IMR-90 (cell line): ENCODE results near the gene SLC24A2. TPM values are rescaled to one million over a fixed set of nuclear protein-coding genes. Genes with fewer than 3 reads are reported as not detected.

Experiments
- ATAC-seq: fragments of 200-7000 bp; cut with Tn5 transposase; 2 replicates; pipeline ENCODE4 v1.9.1; 2020; ENCODE audit warnings: low read depth, mild to moderate bottlenecking, moderate library complexity
- BruUV-seq: library from RNA; stranded (reverse); fragments of 400-500 nt; replicated peaks from 2 replicates; lab custom pipeline; 2021; lab: Mats Ljungman, UMichigan
- CTCF ChIA-PET: fragments of 300-600 bp; formaldehyde crosslinking; extraction: SDS; loops from one replicate; lab custom pipeline; 2021; ENCODE audit warnings: antibody characterized with exemption; lab: Yijun Ruan, JAX
- POLR2A ChIA-PET: fragments of 300-600 bp; sonication (Branson Sonifier 250); formaldehyde crosslinking; loops from one replicate; lab custom pipeline; 2022; ENCODE audit warnings: antibody characterized with exemption; ENCODE audit not compliant: unreplicated experiment; lab: Charles Lee
- DNase-seq: peaks from one replicate; pipeline ENCODE4 v3.0.0; 2013
- H2AFZ ChIP-seq: replicated peaks from 2 replicates; pipeline ENCODE3; 2013; ENCODE audit warnings: low read length, mild to moderate bottlenecking; ENCODE audit not compliant: poor library complexity
- H2AK5ac ChIP-seq: 2 replicates; pipeline ENCODE4 v1.6.1; 2013; ENCODE audit warnings: low read depth, low read length, inconsistent platforms
- H2AK9ac ChIP-seq: replicated peaks from 2 replicates; pipeline ENCODE3; 2013; ENCODE audit warnings: mild to moderate bottlenecking, low read depth, low read length, moderate library complexity; ENCODE audit not compliant: poor library complexity
- H2BK120ac ChIP-seq: 2 replicates; pipeline ENCODE4 v1.6.1; 2013; ENCODE audit warnings: low read depth, low read length, inconsistent platforms
- H2BK15ac ChIP-seq: 3 replicates; pipeline ENCODE4 v1.6.1; 2013; ENCODE audit warnings: low read depth, low read length, inconsistent platforms
- H2BK20ac ChIP-seq: 2 replicates; pipeline ENCODE4 v1.6.1; 2013; ENCODE audit warnings: low read depth, mild to moderate bottlenecking, inconsistent platforms, low read length, moderate library complexity
- H2BK5ac ChIP-seq: 2 replicates; pipeline ENCODE4 v1.6.1; 2013; ENCODE audit warnings: mild to moderate bottlenecking, low read depth, low read length, inconsistent platforms; ENCODE audit not compliant: poor library complexity, severe bottlenecking
- H3K14ac ChIP-seq: replicated peaks from 2 replicates; pipeline ENCODE4 v1.6.1; 2013; ENCODE audit warnings: low read depth, low read length, inconsistent platforms
- H3K18ac ChIP-seq: 2 replicates; pipeline ENCODE4 v1.6.1; 2013; ENCODE audit warnings: low read depth, low read length, control low read depth
- H3K23ac ChIP-seq: 2 replicates; pipeline ENCODE4 v1.6.1; 2013; ENCODE audit warnings: low read depth, low read length, inconsistent platforms
- H3K27ac ChIP-seq: 2 replicates; pipeline ENCODE4 v1.5.1; 2013; ENCODE audit warnings: mild to moderate bottlenecking, control low read depth, low read length; ENCODE audit not compliant: insufficient read depth
- H3K27me3 ChIP-seq: 2 replicates; pipeline ENCODE4 v1.6.1; 2013; ENCODE audit warnings: low read length; ENCODE audit not compliant: control insufficient read depth, insufficient read depth
- H3K36me3 ChIP-seq: 2 replicates; pipeline ENCODE4 v1.6.1; 2013; ENCODE audit warnings: low read length, mixed read lengths; ENCODE audit not compliant: control insufficient read depth, insufficient read depth
- H3K4ac ChIP-seq: 2 replicates; pipeline ENCODE4 v1.6.1; 2013; ENCODE audit warnings: low read depth, low read length, inconsistent platforms
- H3K4me1 ChIP-seq: 2 replicates; pipeline ENCODE4 v1.6.1; 2013; ENCODE audit warnings: low read length, mixed read lengths; ENCODE audit not compliant: control insufficient read depth, insufficient read depth
- H3K4me2 ChIP-seq: 2 replicates; pipeline ENCODE4 v1.6.1; 2013; ENCODE audit warnings: low read depth, mild to moderate bottlenecking, control low read depth, low read length, moderate library complexity
- H3K4me3 ChIP-seq: 2 replicates; pipeline ENCODE4 v1.5.1; 2013; ENCODE audit warnings: low read depth, mild to moderate bottlenecking, control low read depth, low read length, moderate library complexity; ENCODE audit not compliant: insufficient read depth
- H3K56ac ChIP-seq: 2 replicates; pipeline ENCODE4 v1.6.1; 2013; ENCODE audit warnings: low read length, inconsistent platforms; ENCODE audit not compliant: insufficient read depth; ENCODE audit errors: extremely low read depth
- H3K79me1 ChIP-seq, 2 experiments: 2 replicates each; pipeline ENCODE4 v1.6.1; 2013; ENCODE audit warnings: low read length in 2 of 2, inconsistent platforms in 1 of 2, low read depth in 1 of 2
- H3K9ac ChIP-seq: 2 replicates; pipeline ENCODE4 v1.6.1; 2013; ENCODE audit warnings: low read depth, low read length, control low read depth
- H3K9me1 ChIP-seq: 2 replicates; pipeline ENCODE4 v1.6.1; 2013; ENCODE audit warnings: low read length, inconsistent platforms; ENCODE audit not compliant: insufficient read depth
- H3K9me3 ChIP-seq: 2 replicates; pipeline ENCODE4 v1.6.1; 2013; ENCODE audit warnings: low read length; ENCODE audit not compliant: control insufficient read depth, insufficient read depth
- H4K20me1 ChIP-seq: 2 replicates; pipeline ENCODE4 v1.6.1; 2013; ENCODE audit warnings: low read length, inconsistent platforms; ENCODE audit not compliant: insufficient read depth
- H4K5ac ChIP-seq: 2 replicates; pipeline ENCODE4 v1.6.1; 2013; ENCODE audit warnings: mild to moderate bottlenecking, low read depth, low read length, control low read depth
- H4K8ac ChIP-seq, 2 experiments: 2 replicates each; pipeline ENCODE4 v1.6.1; 2013; ENCODE audit warnings: low read depth in 2 of 2, low read length in 2 of 2, control low read depth in 1 of 2, inconsistent platforms in 1 of 2
- H4K91ac ChIP-seq: 2 replicates; pipeline ENCODE4 v1.6.1; 2013; ENCODE audit warnings: low read depth, low read length, inconsistent platforms; ENCODE audit not compliant: insufficient read depth
- BHLHE40 ChIP-seq: fragments of 150-350 bp; IDR thresholded peaks from 2 replicates; pipeline ENCODE4 v1.6.1; 2016; ENCODE audit warnings: mild to moderate bottlenecking, low read depth, low read length
- CEBPB ChIP-seq: IDR thresholded peaks from 2 replicates; pipeline ENCODE4 v1.6.1; 2012; ENCODE audit warnings: low read depth, low read length, improper control_type of control experiment
- CHD1 ChIP-seq: IDR thresholded peaks from 2 replicates; pipeline ENCODE4 v1.6.1; 2012; ENCODE audit warnings: low read depth, low read length, improper control_type of control experiment
- CTCF ChIP-seq: conservative IDR thresholded peaks from 2 replicates; pipeline ENCODE4 v1.5.1; 2012; ENCODE audit warnings: mild to moderate bottlenecking, low read depth, low read length, improper control_type of control experiment
- ELK1 ChIP-seq: fragments of 150-350 bp; IDR thresholded peaks from 2 replicates; pipeline ENCODE4 v1.6.1; 2016; ENCODE audit warnings: low read depth, mild to moderate bottlenecking, low read length, moderate library complexity, borderline replicate concordance
- FOS ChIP-seq: fragments of 150-350 bp; IDR thresholded peaks from 2 replicates; pipeline ENCODE4 v1.6.1; 2016; ENCODE audit warnings: low read depth, low read length
- MAFK ChIP-seq: IDR thresholded peaks from 2 replicates; pipeline ENCODE4 v1.6.1; 2012; ENCODE audit warnings: low read depth, low read length, improper control_type of control experiment
- MAZ ChIP-seq: IDR thresholded peaks from 2 replicates; pipeline ENCODE4 v1.6.1; 2012; ENCODE audit warnings: low read depth, mild to moderate bottlenecking, low read length, improper control_type of control experiment, moderate library complexity, borderline replicate concordance
- MXI1 ChIP-seq: IDR thresholded peaks from 2 replicates; pipeline ENCODE4 v1.6.1; 2012; ENCODE audit warnings: low read depth, mild to moderate bottlenecking, low read length, moderate library complexity, borderline replicate concordance
- NFE2L2 ChIP-seq: fragments of 150-350 bp; IDR thresholded peaks from 2 replicates; pipeline ENCODE4 v1.6.1; 2016; ENCODE audit warnings: low read depth, mild to moderate bottlenecking, low read length
- POLR2A ChIP-seq: IDR thresholded peaks from 2 replicates; pipeline ENCODE4 v1.6.1; 2012; ENCODE audit warnings: mild to moderate bottlenecking, low read depth, low read length
- RAD21 ChIP-seq: IDR thresholded peaks from 2 replicates; pipeline ENCODE4 v1.6.1; 2012; ENCODE audit warnings: low read length, improper control_type of control experiment
- RCOR1 ChIP-seq: IDR thresholded peaks from 2 replicates; pipeline ENCODE4 v1.6.1; 2012; ENCODE audit warnings: mild to moderate bottlenecking, low read length, improper control_type of control experiment; ENCODE audit not compliant: insufficient replicate concordance
- RFX5 ChIP-seq: IDR thresholded peaks from 2 replicates; pipeline ENCODE4 v1.8.0; 2012; ENCODE audit warnings: low read depth, mild to moderate bottlenecking, low read length, moderate library complexity
- SMC3 ChIP-seq: fragments of 150-350 bp; IDR thresholded peaks from 2 replicates; pipeline ENCODE4 v1.6.1; 2016; ENCODE audit warnings: low read depth, mild to moderate bottlenecking, antibody characterized with exemption, low read length, moderate library complexity
- USF2 ChIP-seq: fragments of 150-350 bp; IDR thresholded peaks from 2 replicates; pipeline ENCODE4 v1.6.1; 2017; ENCODE audit warnings: mild to moderate bottlenecking, antibody characterized with exemption, low read length, low read depth
- WGBS, 2 experiments: methylation state at CpG; one replicate each; pipeline versions ENCODE4 v1.1.5 to v1.1.7; 2013; ENCODE audit warnings: missing lambda C conversion rate in 2 of 2; ENCODE audit not compliant: insufficient read length in 1 of 2; ENCODE audit errors: extremely low coverage in 2 of 2; 5-methylcytosine and 5-hydroxymethylcytosine counted together
- dilution Hi-C: fragments of 300-500 bp; cut with HindIII; formaldehyde crosslinking; loops from one replicate; pipeline ENCODE4 v1.14.3; 2018; ENCODE audit warnings: low sequenced_read_pairs; ENCODE audit not compliant: unreplicated experiment
- in situ Hi-C: fragments of 300-500 bp; cut with MboI; formaldehyde crosslinking; loops from 3 replicates; pipeline ENCODE4 v1.14.3; 2019; ENCODE audit warnings: low sequenced_read_pairs, inconsistent platforms, mixed read lengths
- intact Hi-C: fragments of 100-400 bp; cut with micrococcal nuclease; formaldehyde crosslinking; loops from 2 replicates; pipeline ENCODE4 v1.10.0; 2022
- polyA plus RNA-seq, 3 experiments: library from polyadenylated mRNA; depleted of rRNA; stranded (reverse); fragments of >200 nt; gene quantifications; 2 replicates each; pipeline ENCODE4 v1.2.3, GENCODE V29; 2012; ENCODE audit warnings: low replicate concordance in 1 of 3
- total RNA-seq: library from RNA; depleted of rRNA; stranded (reverse); fragments of >200 nt; gene quantifications from 2 replicates; pipeline ENCODE4 v1.2.3, GENCODE V29; 2012

SLC24A2 gene
- total and polyA plus RNA-seq, 2 of the 4 experiments (the other 2 are of a cell fraction) = not detected

- H3K23ac ChIP-seq = no peak overlapping the region
- H3K14ac ChIP-seq = no peak overlapping the region
- no peaks in the 10 kb centered on the region for H3K9me3 ChIP-seq
- no peak overlapping the region for H3K18ac ChIP-seq
- H4K8ac ChIP-seq = no peak overlapping the region
- dilution Hi-C loops = no loop called here
- no peak overlapping the region for H2BK20ac ChIP-seq
- H4K20me1 ChIP-seq = no peaks in the 10 kb centered on the region
- no peak overlapping the region for H2AK5ac ChIP-seq
- no peak overlapping the region for H3K4ac ChIP-seq
- CTCF ChIA-PET = no interaction called here
- no peak overlapping the region for H3K4me2 ChIP-seq
- no peak overlapping the region for H3K9ac ChIP-seq
- no peak overlapping the region for H2BK5ac ChIP-seq
- no peak overlapping the region for H3K4me3 ChIP-seq
- no peak overlapping the region for H2AFZ ChIP-seq
- H3K4me1 ChIP-seq = no peaks in the 10 kb centered on the region
- H2BK15ac ChIP-seq = no peak overlapping the region
- no peaks in the 10 kb centered on the region for H3K27me3 ChIP-seq
- H3K36me3 ChIP-seq = no peaks in the 10 kb centered on the region
- intact Hi-C loops = no loop called here
- H2AK9ac ChIP-seq = no peak overlapping the region
- POLR2A ChIA-PET = no interaction called here
- H2BK120ac ChIP-seq = no peak overlapping the region
- no peak overlapping the region for H4K5ac ChIP-seq
- H3K56ac ChIP-seq = no peak overlapping the region
- no TSS peak for BruUV-seq
- in situ Hi-C loops = no loop called here
- TF ChIP-seq NFE2L2 (no peak), SMC3 (no peak), USF2 (no peak), ELK1 (no peak), MAZ (no peak), CEBPB (no peak), RFX5 (no peak), CHD1 (no peak), CTCF (no peak), RAD21 (no peak), FOS (no peak), MXI1 (no peak), RCOR1 (no peak), MAFK (no peak), POLR2A (no peak), BHLHE40 (no peak)
- H4K91ac ChIP-seq = no peak overlapping the region
- ATAC-seq = no peak
- no peaks in the 10 kb centered on the region for H3K9me1 ChIP-seq
- no CpG with 5 or more reads among the region's 4 CpGs for WGBS, 2 experiments
- no peak overlapping the region for H3K27ac ChIP-seq
- H3K79me1 ChIP-seq = no peaks in the 10 kb centered on the region
- no peak for DNase-seq
Measured at GRCh38 chr9:19741178-19741577, 47.7 kb downstream of the SLC24A2 start.
